ENCODE results near the gene KRTAP10-12.

DNA sequence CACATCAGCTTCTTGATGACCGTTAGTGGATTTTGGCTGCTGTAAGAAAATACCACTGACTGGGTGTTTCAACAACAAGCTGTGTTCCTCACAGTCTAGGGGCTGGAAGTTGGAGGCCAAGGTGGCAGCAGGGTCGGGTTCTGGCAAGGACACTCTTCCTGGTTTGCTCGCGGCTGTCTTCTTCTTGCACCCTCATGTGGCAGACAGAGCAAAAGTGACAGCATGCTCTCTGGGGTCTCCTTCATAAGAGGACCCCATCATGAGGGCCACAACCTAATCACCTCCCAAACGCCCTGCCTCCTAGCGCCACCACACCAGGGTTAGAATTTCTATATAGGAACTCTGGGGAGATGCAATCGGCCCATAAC lies 33.0 kb downstream of the KRTAP10-12 start:
- TF ChIP-seq, protein P1, sequence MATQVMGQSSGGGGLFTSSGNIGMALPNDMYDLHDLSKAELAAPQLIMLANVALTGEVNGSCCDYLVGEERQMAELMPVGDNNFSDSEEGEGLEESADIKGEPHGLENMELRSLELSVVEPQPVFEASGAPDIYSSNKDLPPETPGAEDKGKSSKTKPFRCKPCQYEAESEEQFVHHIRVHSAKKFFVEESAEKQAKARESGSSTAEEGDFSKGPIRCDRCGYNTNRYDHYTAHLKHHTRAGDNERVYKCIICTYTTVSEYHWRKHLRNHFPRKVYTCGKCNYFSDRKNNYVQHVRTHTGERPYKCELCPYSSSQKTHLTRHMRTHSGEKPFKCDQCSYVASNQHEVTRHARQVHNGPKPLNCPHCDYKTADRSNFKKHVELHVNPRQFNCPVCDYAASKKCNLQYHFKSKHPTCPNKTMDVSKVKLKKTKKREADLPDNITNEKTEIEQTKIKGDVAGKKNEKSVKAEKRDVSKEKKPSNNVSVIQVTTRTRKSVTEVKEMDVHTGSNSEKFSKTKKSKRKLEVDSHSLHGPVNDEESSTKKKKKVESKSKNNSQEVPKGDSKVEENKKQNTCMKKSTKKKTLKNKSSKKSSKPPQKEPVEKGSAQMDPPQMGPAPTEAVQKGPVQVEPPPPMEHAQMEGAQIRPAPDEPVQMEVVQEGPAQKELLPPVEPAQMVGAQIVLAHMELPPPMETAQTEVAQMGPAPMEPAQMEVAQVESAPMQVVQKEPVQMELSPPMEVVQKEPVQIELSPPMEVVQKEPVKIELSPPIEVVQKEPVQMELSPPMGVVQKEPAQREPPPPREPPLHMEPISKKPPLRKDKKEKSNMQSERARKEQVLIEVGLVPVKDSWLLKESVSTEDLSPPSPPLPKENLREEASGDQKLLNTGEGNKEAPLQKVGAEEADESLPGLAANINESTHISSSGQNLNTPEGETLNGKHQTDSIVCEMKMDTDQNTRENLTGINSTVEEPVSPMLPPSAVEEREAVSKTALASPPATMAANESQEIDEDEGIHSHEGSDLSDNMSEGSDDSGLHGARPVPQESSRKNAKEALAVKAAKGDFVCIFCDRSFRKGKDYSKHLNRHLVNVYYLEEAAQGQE (IDR thresholded peaks at IDR 0.05): no peak
- TF ChIP-seq, protein P2, sequence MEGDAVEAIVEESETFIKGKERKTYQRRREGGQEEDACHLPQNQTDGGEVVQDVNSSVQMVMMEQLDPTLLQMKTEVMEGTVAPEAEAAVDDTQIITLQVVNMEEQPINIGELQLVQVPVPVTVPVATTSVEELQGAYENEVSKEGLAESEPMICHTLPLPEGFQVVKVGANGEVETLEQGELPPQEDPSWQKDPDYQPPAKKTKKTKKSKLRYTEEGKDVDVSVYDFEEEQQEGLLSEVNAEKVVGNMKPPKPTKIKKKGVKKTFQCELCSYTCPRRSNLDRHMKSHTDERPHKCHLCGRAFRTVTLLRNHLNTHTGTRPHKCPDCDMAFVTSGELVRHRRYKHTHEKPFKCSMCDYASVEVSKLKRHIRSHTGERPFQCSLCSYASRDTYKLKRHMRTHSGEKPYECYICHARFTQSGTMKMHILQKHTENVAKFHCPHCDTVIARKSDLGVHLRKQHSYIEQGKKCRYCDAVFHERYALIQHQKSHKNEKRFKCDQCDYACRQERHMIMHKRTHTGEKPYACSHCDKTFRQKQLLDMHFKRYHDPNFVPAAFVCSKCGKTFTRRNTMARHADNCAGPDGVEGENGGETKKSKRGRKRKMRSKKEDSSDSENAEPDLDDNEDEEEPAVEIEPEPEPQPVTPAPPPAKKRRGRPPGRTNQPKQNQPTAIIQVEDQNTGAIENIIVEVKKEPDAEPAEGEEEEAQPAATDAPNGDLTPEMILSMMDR (IDR thresholded peaks at IDR 0.05; ENCODE audit: low read depth, low read length, missing input control): no peak
- no peak for TF ChIP-seq JUND (IDR thresholded peaks at IDR 0.05)
- no peak for TF ChIP-seq HNF4G (IDR thresholded peaks at IDR 0.05)
- TF ChIP-seq FOXA1 (IDR thresholded peaks at IDR 0.05): no peak
- no peak for TF ChIP-seq SP1 (IDR thresholded peaks at IDR 0.05)
- no peak for TF ChIP-seq RAD21 (IDR thresholded peaks at IDR 0.05)
- no peak for TF ChIP-seq RXRA (IDR thresholded peaks at IDR 0.05)
- TF ChIP-seq GABPA (IDR thresholded peaks at IDR 0.05 in 1 of 2, conservative IDR thresholded peaks at IDR 0.05 in 1 of 2): no peak
